HepG2 (cell line): ENCODE measurements around the gene AGT. TPM values are rescaled to one million over a fixed set of nuclear protein-coding genes. Genes with fewer than 3 reads are reported as not detected.

Experiments used
- DR1 ChIP-seq: sonication (generic); formaldehyde crosslinking; IDR thresholded peaks from 2 replicates; pipeline ENCODE4 v1.8.0; 2021; ENCODE audit warnings: mild to moderate bottlenecking, missing genetic modification reagents, inconsistent platforms
- MAFG ChIP-seq: sonication (generic); formaldehyde crosslinking; IDR thresholded peaks from 2 replicates; pipeline ENCODE4 v1.5.1; 2020; ENCODE audit warnings: mild to moderate bottlenecking, missing genetic modification reagents
- MYNN ChIP-seq: sonication (generic); formaldehyde crosslinking; IDR thresholded peaks from 2 replicates; pipeline ENCODE4 v1.4.0; 2020; ENCODE audit warnings: mild to moderate bottlenecking, low read depth, missing genetic modification reagents
- SKIL ChIP-seq: sonication (generic); formaldehyde crosslinking; IDR thresholded peaks from 2 replicates; pipeline ENCODE4 v1.8.0; 2022; ENCODE audit warnings: missing genetic modification reagents, mild to moderate bottlenecking, moderate library complexity, borderline replicate concordance
- ZBTB44 ChIP-seq: sonication (generic); formaldehyde crosslinking; IDR thresholded peaks from 2 replicates; pipeline ENCODE4 v1.4.0; 2020; ENCODE audit warnings: missing genetic modification reagents
- ZNF383 ChIP-seq: sonication (generic); formaldehyde crosslinking; IDR thresholded peaks from 2 replicates; pipeline ENCODE4 v1.4.0; 2020; ENCODE audit warnings: missing genetic modification reagents, mild to moderate bottlenecking, borderline replicate concordance
- polyA plus RNA-seq, 8 experiments: library from polyadenylated mRNA; depleted of rRNA in 3 of 8; stranded (reverse) in 7 of 8; unstranded in 1 of 8; fragments of >200 nt; fragmentation: Illumina TruSeq in 4 of 8; extraction: Trizol in 4 of 8; gene quantifications; 2 replicates each; pipeline versions ENCODE4 v1.2.1 to v1.2.3, GENCODE V29; 2011 to 2016; ENCODE audit warnings: low read depth in 4 of 8, missing spikeins in 1 of 8, mixed read lengths in 1 of 8; ENCODE audit not compliant: insufficient read depth in 1 of 8
- total RNA-seq, 5 experiments: library from RNA; depleted of rRNA; stranded (reverse); fragments of >200 nt; fragmentation: Illumina TruSeq; extraction: Trizol; gene quantifications; 2 replicates each; pipeline ENCODE4 v1.2.3, GENCODE V29; 2016; ENCODE audit warnings: low read depth in 1 of 5
- TF ChIP-seq, protein P1 (sequence below): sonication (generic); formaldehyde crosslinking; IDR thresholded peaks from 2 replicates; pipeline ENCODE4 v1.5.0; 2020; ENCODE audit warnings: mild to moderate bottlenecking, missing genetic modification reagents
- TF ChIP-seq, protein P2 (sequence below): sonication (generic); formaldehyde crosslinking; IDR thresholded peaks from 2 replicates; pipeline ENCODE4 v1.4.0; 2020; ENCODE audit warnings: mild to moderate bottlenecking, missing genetic modification reagents
- TF ChIP-seq, protein P3 (sequence below): sonication (generic); formaldehyde crosslinking; IDR thresholded peaks from 2 replicates; pipeline ENCODE4 v1.4.0; 2020; ENCODE audit warnings: low read depth, missing genetic modification reagents
- TF ChIP-seq, protein P4 (sequence below): sonication (generic); formaldehyde crosslinking; IDR thresholded peaks from 2 replicates; pipeline ENCODE4 v1.4.0; 2020; ENCODE audit warnings: missing genetic modification reagents, mild to moderate bottlenecking, borderline replicate concordance
- TF ChIP-seq, protein P5 (sequence below): sonication (generic); formaldehyde crosslinking; IDR thresholded peaks from 2 replicates; pipeline ENCODE4 v1.5.1; 2020; ENCODE audit warnings: mild to moderate bottlenecking, missing genetic modification reagents, borderline replicate concordance

The AGT gene
- total and polyA plus RNA-seq, 2 of the 13 experiments (the other 11 are each of a cell fraction or from before 2014, with no cell fraction given) = 892 to 2,071 TPM

GRCh38 chr1:230713915-230714764 is at the start of gene AGT (continued):
- TF ChIP-seq, protein P1, sequence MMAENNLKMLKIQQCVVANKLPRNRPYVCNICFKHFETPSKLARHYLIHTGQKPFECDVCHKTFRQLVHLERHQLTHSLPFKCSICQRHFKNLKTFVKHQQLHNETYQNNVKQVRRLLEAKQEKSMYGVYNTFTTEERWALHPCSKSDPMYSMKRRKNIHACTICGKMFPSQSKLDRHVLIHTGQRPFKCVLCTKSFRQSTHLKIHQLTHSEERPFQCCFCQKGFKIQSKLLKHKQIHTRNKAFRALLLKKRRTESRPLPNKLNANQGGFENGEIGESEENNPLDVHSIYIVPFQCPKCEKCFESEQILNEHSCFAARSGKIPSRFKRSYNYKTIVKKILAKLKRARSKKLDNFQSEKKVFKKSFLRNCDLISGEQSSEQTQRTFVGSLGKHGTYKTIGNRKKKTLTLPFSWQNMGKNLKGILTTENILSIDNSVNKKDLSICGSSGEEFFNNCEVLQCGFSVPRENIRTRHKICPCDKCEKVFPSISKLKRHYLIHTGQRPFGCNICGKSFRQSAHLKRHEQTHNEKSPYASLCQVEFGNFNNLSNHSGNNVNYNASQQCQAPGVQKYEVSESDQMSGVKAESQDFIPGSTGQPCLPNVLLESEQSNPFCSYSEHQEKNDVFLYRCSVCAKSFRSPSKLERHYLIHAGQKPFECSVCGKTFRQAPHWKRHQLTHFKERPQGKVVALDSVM (CRISPR knock-in tag) = peak; percentile 80
- TF ChIP-seq, protein P2, sequence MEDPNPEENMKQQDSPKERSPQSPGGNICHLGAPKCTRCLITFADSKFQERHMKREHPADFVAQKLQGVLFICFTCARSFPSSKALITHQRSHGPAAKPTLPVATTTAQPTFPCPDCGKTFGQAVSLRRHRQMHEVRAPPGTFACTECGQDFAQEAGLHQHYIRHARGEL (CRISPR knock-in tag) = 0 out of 2 replicates have a peak, but pooled peaks have one; percentile 53
- no peak for TF ChIP-seq ZBTB44 (CRISPR knock-in tag)
- TF ChIP-seq, protein P3, sequence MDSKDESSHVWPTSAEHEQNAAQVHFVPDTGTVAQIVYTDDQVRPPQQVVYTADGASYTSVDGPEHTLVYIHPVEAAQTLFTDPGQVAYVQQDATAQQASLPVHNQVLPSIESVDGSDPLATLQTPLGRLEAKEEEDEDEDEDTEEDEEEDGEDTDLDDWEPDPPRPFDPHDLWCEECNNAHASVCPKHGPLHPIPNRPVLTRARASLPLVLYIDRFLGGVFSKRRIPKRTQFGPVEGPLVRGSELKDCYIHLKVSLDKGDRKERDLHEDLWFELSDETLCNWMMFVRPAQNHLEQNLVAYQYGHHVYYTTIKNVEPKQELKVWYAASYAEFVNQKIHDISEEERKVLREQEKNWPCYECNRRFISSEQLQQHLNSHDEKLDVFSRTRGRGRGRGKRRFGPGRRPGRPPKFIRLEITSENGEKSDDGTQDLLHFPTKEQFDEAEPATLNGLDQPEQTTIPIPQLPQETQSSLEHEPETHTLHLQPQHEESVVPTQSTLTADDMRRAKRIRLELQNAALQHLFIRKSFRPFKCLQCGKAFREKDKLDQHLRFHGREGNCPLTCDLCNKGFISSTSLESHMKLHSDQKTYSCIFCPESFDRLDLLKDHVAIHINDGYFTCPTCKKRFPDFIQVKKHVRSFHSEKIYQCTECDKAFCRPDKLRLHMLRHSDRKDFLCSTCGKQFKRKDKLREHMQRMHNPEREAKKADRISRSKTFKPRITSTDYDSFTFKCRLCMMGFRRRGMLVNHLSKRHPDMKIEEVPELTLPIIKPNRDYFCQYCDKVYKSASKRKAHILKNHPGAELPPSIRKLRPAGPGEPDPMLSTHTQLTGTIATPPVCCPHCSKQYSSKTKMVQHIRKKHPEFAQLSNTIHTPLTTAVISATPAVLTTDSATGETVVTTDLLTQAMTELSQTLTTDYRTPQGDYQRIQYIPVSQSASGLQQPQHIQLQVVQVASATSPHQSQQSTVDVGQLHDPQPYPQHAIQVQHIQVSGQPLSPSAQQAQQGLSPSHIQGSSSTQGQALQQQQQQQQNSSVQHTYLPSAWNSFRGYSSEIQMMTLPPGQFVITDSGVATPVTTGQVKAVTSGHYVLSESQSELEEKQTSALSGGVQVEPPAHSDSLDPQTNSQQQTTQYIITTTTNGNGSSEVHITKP (CRISPR knock-in tag) = peak; percentile 83
- TF ChIP-seq SKIL = peak; percentile 97
- TF ChIP-seq DR1 (CRISPR knock-in tag) = peak; percentile 98
- TF ChIP-seq MYNN (CRISPR knock-in tag) = no peak
- no peak for TF ChIP-seq ZNF383 (CRISPR knock-in tag)
- TF ChIP-seq, protein P4, sequence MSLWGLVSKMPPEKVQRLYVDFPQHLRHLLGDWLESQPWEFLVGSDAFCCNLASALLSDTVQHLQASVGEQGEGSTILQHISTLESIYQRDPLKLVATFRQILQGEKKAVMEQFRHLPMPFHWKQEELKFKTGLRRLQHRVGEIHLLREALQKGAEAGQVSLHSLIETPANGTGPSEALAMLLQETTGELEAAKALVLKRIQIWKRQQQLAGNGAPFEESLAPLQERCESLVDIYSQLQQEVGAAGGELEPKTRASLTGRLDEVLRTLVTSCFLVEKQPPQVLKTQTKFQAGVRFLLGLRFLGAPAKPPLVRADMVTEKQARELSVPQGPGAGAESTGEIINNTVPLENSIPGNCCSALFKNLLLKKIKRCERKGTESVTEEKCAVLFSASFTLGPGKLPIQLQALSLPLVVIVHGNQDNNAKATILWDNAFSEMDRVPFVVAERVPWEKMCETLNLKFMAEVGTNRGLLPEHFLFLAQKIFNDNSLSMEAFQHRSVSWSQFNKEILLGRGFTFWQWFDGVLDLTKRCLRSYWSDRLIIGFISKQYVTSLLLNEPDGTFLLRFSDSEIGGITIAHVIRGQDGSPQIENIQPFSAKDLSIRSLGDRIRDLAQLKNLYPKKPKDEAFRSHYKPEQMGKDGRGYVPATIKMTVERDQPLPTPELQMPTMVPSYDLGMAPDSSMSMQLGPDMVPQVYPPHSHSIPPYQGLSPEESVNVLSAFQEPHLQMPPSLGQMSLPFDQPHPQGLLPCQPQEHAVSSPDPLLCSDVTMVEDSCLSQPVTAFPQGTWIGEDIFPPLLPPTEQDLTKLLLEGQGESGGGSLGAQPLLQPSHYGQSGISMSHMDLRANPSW (CRISPR knock-in tag) = peak; percentile 66; the same call in 1 of the 2 replicates
- TF ChIP-seq, protein P5, sequence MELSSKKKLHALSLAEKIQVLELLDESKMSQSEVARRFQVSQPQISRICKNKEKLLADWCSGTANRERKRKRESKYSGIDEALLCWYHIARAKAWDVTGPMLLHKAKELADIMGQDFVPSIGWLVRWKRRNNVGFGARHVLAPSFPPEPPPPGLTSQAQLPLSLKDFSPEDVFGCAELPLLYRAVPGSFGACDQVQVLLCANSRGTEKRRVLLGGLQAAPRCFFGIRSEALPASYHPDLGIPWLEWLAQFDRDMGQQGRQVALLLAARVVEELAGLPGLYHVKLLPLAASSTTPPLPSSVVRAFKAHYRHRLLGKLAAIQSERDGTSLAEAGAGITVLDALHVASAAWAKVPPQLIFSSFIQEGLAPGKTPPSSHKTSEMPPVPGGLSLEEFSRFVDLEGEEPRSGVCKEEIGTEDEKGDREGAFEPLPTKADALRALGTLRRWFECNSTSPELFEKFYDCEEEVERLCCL (CRISPR knock-in tag) = peak; percentile 26; the same call in 1 of the 2 replicates
- TF ChIP-seq MAFG (CRISPR knock-in tag) = no peak
